Panc1 (cell line): ENCODE results near the gene THSD7A. TPM values are rescaled to one million over a fixed set of nuclear protein-coding genes. Genes with fewer than 3 reads are reported as not detected.

ENCODE experiments used
- ATAC-seq: fragments of 200-7000 bp; cut with Tn5 transposase; 2 replicates; pipeline ENCODE4 v1.9.1; 2020; ENCODE audit warnings: mild to moderate bottlenecking, moderate library complexity
- BruUV-seq: library from RNA; stranded (reverse); fragments of 400-500 nt; replicated peaks from 2 replicates; lab custom pipeline; 2021; lab: Mats Ljungman, UMichigan
- CTCF ChIA-PET: fragments of 300-600 bp; sonication (Branson Sonifier 250); formaldehyde crosslinking; loops from one replicate; lab custom pipeline; 2022; ENCODE audit warnings: antibody characterized with exemption; lab: Charles Lee
- POLR2A ChIA-PET: fragments of 300-600 bp; sonication (Branson Sonifier 250); formaldehyde crosslinking; loops from one replicate; lab custom pipeline; 2022; ENCODE audit warnings: antibody characterized with exemption; lab: Charles Lee
- DNase-seq: peaks from one replicate; pipeline ENCODE4 v3.0.0-alpha.2; 2010; ENCODE audit warnings: low read depth, low spot score
- H3K27ac ChIP-seq: 2 replicates; pipeline ENCODE4 v1.5.1; 2011; ENCODE audit warnings: mild to moderate bottlenecking, low read length, inconsistent platforms
- H3K27me3 ChIP-seq: fragments of 200-500 bp; sonication (Bioruptor generic); 2 replicates; pipeline ENCODE4 v1.6.0; 2014; ENCODE audit warnings: low read length, inconsistent platforms; ENCODE audit not compliant: control insufficient read depth, insufficient read depth
- H3K36me3 ChIP-seq: fragments of 200-500 bp; sonication (Bioruptor generic); 2 replicates; pipeline ENCODE4 v1.5.1; 2014; ENCODE audit warnings: inconsistent platforms, mild to moderate bottlenecking, low read length, moderate library complexity; ENCODE audit not compliant: control insufficient read depth, insufficient read depth
- H3K4me1 ChIP-seq: 2 replicates; pipeline ENCODE4 v1.5.1; 2011; ENCODE audit warnings: inconsistent platforms, mild to moderate bottlenecking, low read length, moderate library complexity; ENCODE audit not compliant: control insufficient read depth, insufficient read depth
- H3K4me3 ChIP-seq, 2 experiments: 2 replicates each; pipeline ENCODE4 v1.5.1; 2011 to 2012; ENCODE audit warnings: low read depth in 2 of 2, low read length in 2 of 2, mild to moderate bottlenecking in 2 of 2, inconsistent platforms in 1 of 2, moderate library complexity in 1 of 2
- H3K9me3 ChIP-seq: fragments of 200-500 bp; sonication (Bioruptor generic); 2 replicates; pipeline ENCODE4 v1.5.1; 2014; ENCODE audit warnings: low read depth, mild to moderate bottlenecking, inconsistent platforms, low read length, moderate library complexity; ENCODE audit not compliant: control insufficient read depth, insufficient read depth
- POLR2AphosphoS5 ChIP-seq: IDR thresholded peaks from 2 replicates; pipeline ENCODE4 v1.6.1; 2012; ENCODE audit warnings: mild to moderate bottlenecking, low read depth, low read length, moderate library complexity
- SIN3A ChIP-seq: IDR thresholded peaks from 2 replicates; pipeline ENCODE4 v1.6.1; 2012; ENCODE audit warnings: low read depth, mild to moderate bottlenecking, low read length, moderate library complexity, borderline replicate concordance; ENCODE audit not compliant: insufficient read depth
- TCF7L2 ChIP-seq: IDR thresholded peaks from 2 replicates; pipeline ENCODE4 v1.6.1; 2011; ENCODE audit warnings: mild to moderate bottlenecking, low read depth, low read length, inconsistent platforms
- in situ Hi-C: cut with HindIII; loops from 2 replicates; pipeline ENCODE4 v1.10.0; 2016; ENCODE audit warnings: low sequenced_read_pairs, low pct_unique_long_range_greater_than_20kb
- intact Hi-C: fragments of 100-400 bp; cut with micrococcal nuclease; formaldehyde crosslinking; loops from one replicate; pipeline ENCODE4 v1.10.0; 2022; ENCODE audit not compliant: unreplicated experiment
- total RNA-seq: library from RNA; stranded (reverse); gene quantifications from one replicate; pipeline ENCODE4 v1.2.1, GENCODE V29; 2021; ENCODE audit not compliant: unreplicated experiment
- TF ChIP-seq, protein P1 (sequence below), 2 experiments: IDR thresholded peaks; 2 replicates each; pipeline ENCODE4 v1.6.1; 2011 to 2012; ENCODE audit warnings: low read depth in 2 of 2, control low read depth in 1 of 2, low read length in 1 of 2, mild to moderate bottlenecking in 1 of 2, moderate library complexity in 1 of 2; ENCODE audit not compliant: insufficient read depth in 1 of 2
- TF ChIP-seq, protein P2 (sequence below): fragments of 450-650 bp; IDR thresholded peaks from 2 replicates; pipeline ENCODE4 v1.5.1; 2017; ENCODE audit warnings: mild to moderate bottlenecking

THSD7A gene
- total RNA-seq, 1 experiment from 2014 or later: 38.6 TPM

DNA sequence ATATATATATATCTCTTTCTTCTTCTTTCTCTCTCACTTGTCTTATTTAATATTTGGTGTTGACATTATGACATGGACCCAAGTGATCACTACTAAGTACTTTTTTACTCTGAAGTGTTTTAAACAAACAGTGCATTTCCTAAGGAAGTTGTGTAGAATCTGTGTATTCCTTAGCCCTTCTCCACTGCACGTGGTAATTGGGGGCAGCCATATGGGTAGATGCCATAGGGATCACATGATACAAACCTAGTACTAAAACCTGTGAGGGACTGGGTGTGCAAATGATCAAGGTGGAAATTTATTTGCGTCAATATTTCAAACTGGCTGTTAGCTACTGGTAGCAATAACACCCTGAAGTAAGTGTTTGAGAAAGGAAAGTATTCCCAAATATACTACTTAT is 25.0 kb downstream of the THSD7A start:
- H3K4me1 ChIP-seq: peaks cover 12% of the 10 kb centered on the region; the same call in 1 of the 2 replicates
- in situ Hi-C loops: no loop called here
- CTCF ChIA-PET: no interaction called here
- ATAC-seq (no peak), DNase-seq (no peak)
- no peaks in the 10 kb centered on the region for H3K9me3 ChIP-seq
- no TSS peak for BruUV-seq
- no peak overlapping the region for H3K4me3 ChIP-seq
- intact Hi-C loops: no loop called here
- POLR2A ChIA-PET: interaction anchor here (0.6 kb wide), 1 partner anchor 29 kb away, joined by 8 read pairs; no protein-coding TSS in a partner anchor
- TF ChIP-seq, protein P1, sequence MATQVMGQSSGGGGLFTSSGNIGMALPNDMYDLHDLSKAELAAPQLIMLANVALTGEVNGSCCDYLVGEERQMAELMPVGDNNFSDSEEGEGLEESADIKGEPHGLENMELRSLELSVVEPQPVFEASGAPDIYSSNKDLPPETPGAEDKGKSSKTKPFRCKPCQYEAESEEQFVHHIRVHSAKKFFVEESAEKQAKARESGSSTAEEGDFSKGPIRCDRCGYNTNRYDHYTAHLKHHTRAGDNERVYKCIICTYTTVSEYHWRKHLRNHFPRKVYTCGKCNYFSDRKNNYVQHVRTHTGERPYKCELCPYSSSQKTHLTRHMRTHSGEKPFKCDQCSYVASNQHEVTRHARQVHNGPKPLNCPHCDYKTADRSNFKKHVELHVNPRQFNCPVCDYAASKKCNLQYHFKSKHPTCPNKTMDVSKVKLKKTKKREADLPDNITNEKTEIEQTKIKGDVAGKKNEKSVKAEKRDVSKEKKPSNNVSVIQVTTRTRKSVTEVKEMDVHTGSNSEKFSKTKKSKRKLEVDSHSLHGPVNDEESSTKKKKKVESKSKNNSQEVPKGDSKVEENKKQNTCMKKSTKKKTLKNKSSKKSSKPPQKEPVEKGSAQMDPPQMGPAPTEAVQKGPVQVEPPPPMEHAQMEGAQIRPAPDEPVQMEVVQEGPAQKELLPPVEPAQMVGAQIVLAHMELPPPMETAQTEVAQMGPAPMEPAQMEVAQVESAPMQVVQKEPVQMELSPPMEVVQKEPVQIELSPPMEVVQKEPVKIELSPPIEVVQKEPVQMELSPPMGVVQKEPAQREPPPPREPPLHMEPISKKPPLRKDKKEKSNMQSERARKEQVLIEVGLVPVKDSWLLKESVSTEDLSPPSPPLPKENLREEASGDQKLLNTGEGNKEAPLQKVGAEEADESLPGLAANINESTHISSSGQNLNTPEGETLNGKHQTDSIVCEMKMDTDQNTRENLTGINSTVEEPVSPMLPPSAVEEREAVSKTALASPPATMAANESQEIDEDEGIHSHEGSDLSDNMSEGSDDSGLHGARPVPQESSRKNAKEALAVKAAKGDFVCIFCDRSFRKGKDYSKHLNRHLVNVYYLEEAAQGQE (IDR thresholded peaks at IDR 0.05; ENCODE audit: insufficient read depth in 1 of 2, low read depth in 2 of 2, low read length in 1 of 2): no peak
- no peak for TF ChIP-seq POLR2AphosphoS5
- TF ChIP-seq, protein P2, sequence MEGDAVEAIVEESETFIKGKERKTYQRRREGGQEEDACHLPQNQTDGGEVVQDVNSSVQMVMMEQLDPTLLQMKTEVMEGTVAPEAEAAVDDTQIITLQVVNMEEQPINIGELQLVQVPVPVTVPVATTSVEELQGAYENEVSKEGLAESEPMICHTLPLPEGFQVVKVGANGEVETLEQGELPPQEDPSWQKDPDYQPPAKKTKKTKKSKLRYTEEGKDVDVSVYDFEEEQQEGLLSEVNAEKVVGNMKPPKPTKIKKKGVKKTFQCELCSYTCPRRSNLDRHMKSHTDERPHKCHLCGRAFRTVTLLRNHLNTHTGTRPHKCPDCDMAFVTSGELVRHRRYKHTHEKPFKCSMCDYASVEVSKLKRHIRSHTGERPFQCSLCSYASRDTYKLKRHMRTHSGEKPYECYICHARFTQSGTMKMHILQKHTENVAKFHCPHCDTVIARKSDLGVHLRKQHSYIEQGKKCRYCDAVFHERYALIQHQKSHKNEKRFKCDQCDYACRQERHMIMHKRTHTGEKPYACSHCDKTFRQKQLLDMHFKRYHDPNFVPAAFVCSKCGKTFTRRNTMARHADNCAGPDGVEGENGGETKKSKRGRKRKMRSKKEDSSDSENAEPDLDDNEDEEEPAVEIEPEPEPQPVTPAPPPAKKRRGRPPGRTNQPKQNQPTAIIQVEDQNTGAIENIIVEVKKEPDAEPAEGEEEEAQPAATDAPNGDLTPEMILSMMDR: no peak
- TF ChIP-seq TCF7L2: no peak
- no peak overlapping the region for H3K27ac ChIP-seq
- no peaks in the 10 kb centered on the region for H3K27me3 ChIP-seq
- no peaks in the 10 kb centered on the region for H3K36me3 ChIP-seq

DNA sequence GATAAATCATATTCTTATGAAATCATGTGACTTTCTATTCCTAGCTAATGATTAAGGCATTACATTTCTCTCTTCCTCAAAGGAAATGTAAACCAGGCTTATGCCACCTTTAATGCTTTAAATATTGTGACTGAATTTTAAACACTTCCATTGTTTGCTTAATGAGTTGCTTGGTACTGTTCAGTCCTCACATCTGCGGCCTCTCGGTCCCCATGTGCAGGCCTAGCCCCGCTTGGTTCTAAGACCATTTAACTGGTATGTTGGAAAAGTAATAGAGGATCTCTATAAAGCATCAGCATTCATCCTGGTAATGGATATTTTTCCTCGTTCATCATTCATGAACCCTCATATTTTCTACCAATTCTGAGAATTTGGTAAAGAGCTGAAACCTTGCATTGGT is 27.4 kb downstream of the THSD7A start:
- intact Hi-C loops: no loop called here
- H3K9me3 ChIP-seq: no peaks in the 10 kb centered on the region
- TF ChIP-seq TCF7L2 (no peak), SIN3A (no peak)
- no peaks in the 10 kb centered on the region for H3K27me3 ChIP-seq
- no peak for DNase-seq
- no peaks in the 10 kb centered on the region for H3K36me3 ChIP-seq
- in situ Hi-C loops: no loop called here
- peaks cover 6% of the 10 kb centered on the region; the same call in 1 of the 2 replicates for H3K4me1 ChIP-seq
- no TSS peak for BruUV-seq
- H3K27ac ChIP-seq: no peak overlapping the region
- ChIA-PET CTCF (no interaction called here), POLR2A (no interaction called here)
- no peak overlapping the region for H3K4me3 ChIP-seq
- no peak for ATAC-seq

DNA sequence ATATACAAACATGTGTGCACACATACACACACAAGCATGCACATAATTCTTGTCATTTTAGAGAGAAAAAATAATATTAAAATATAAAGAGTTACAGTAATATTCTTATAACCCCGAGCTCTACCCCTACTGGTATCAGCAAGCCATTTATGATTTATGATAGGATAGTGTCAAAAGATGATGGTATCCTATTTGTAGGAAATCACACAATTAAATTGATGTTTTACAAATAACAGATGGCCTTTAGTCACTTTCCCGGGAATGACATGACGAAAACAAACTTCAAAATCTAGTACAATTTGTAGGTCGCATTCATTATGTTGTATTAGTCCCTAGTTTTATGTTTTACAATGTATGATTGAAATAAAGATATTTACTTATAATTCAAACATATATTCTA is 36.8 kb downstream of the THSD7A start:
- no peaks in the 10 kb centered on the region for H3K9me3 ChIP-seq
- H3K4me1 ChIP-seq: peaks cover 4% of the 10 kb centered on the region
- CTCF ChIA-PET: no interaction called here
- ATAC-seq: no peak
- intact Hi-C loops (no loop called here), in situ Hi-C loops (no loop called here)
- BruUV-seq: no TSS peak
- H3K27me3 ChIP-seq: no peaks in the 10 kb centered on the region
- no peaks in the 10 kb centered on the region for H3K36me3 ChIP-seq
- POLR2A ChIA-PET: no interaction called here
- TF ChIP-seq, protein P2: no peak
- TF ChIP-seq SIN3A: no peak
- no peak for DNase-seq
- H3K27ac ChIP-seq: no peak overlapping the region; the same call in 1 of the 2 replicates
- no peak overlapping the region for H3K4me3 ChIP-seq
